ENCODE results near the gene CFTR.

GRCh38 chr7:117489016-117489415 lies 9.2 kb downstream of the CFTR start:
- TF ChIP-seq CTCF (IDR thresholded peaks at IDR 0.05) (no peak), EZH2 (IDR thresholded peaks at IDR 0.05) (no peak)

Measured in neural progenitor cell (in vitro differentiated cells).